Transverse colon (tissue), 4 donors: Measurements from ENCODE around the gene SPACDR.

Experiments used
- EP300 ChIP-seq: sonication (generic); formaldehyde crosslinking; IDR thresholded peaks from one replicate; pipeline ENCODE4 v1.6.1; 2017; ENCODE audit warnings: antibody characterized with exemption, low read depth
- POLR2A ChIP-seq: fragments of 450-650 bp; IDR thresholded peaks from one replicate; pipeline ENCODE4 v1.6.1; 2016; ENCODE audit warnings: antibody characterized with exemption, mild to moderate bottlenecking, moderate library complexity
- POLR2AphosphoS5 ChIP-seq, 3 donors: sonication (generic); formaldehyde crosslinking; IDR thresholded peaks; one replicate each; pipeline ENCODE4 v1.6.1; 2016; ENCODE audit warnings: antibody characterized with exemption in 3 of 3
- TF ChIP-seq, protein P1 (sequence below), 5 experiments: fragments of 200-600 bp in 3 of 5; fragments of 450-650 bp in 2 of 5; sonication (generic) in 3 of 5; IDR thresholded peaks; 1 replicate in 2 of 5; 2 replicates in 3 of 5; pipeline ENCODE4 v1.5.1; 2016 to 2017; ENCODE audit warnings: antibody characterized with exemption in 5 of 5, inconsistent platforms in 3 of 5, mild to moderate bottlenecking in 2 of 5, moderate library complexity in 1 of 5

DNA sequence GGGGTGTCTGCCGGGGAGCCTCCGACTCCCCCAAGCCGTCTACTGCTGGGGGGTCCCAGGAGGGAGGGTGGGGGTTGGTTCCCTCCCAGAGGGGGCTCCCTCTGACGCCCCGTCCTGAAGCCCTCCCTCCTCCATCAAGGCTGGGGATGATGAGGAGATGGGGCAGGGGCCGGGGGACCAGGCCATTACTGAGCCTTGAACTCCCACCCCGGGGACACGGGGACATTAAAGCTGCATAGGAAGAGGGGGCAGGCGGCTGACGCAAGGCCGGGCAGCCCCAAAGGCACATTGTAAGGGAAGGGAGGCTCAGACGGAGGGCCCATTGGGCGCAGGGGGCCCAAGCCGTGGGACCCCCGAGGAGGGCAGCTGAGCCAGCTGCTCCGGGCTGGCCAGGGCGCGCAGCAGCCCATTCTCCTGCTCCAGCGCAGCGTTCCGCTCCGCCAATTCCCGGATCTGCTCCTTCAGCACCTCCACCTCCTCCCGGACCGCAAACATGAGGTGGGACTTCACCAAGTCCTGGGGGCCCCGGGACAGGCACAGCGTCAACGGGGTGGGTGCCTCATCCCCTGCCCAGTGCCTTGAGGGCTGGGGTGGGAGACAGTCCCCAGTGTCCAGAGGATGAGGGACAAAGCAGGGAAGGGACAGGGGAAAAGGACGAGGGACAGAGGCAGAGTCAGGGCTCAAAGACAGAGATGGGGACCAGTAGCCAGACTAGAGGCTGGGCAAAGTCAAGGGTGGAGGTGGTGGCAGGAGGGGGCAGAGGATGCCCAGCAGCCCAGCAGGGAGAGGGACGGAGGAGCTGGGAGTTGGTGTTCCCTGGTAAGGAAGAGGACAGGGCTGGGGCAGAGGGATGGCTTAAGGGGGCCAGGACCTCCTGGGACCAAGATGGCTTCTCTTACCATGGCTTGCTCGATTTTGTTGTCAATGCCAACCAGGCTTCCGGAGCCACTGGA is 2.9 kb upstream of the SPACDR start:
- TF ChIP-seq, protein P1, sequence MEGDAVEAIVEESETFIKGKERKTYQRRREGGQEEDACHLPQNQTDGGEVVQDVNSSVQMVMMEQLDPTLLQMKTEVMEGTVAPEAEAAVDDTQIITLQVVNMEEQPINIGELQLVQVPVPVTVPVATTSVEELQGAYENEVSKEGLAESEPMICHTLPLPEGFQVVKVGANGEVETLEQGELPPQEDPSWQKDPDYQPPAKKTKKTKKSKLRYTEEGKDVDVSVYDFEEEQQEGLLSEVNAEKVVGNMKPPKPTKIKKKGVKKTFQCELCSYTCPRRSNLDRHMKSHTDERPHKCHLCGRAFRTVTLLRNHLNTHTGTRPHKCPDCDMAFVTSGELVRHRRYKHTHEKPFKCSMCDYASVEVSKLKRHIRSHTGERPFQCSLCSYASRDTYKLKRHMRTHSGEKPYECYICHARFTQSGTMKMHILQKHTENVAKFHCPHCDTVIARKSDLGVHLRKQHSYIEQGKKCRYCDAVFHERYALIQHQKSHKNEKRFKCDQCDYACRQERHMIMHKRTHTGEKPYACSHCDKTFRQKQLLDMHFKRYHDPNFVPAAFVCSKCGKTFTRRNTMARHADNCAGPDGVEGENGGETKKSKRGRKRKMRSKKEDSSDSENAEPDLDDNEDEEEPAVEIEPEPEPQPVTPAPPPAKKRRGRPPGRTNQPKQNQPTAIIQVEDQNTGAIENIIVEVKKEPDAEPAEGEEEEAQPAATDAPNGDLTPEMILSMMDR (IDR thresholded peaks at IDR 0.05): no peak
- TF ChIP-seq POLR2AphosphoS5 (IDR thresholded peaks at IDR 0.05) (no peak), POLR2A (no peak), EP300 (no peak)
